Heart left ventricle (tissue), 13 donors: Measurements from ENCODE around the gene BRME1.

Experiments
- POLR2A ChIP-seq, 2 donors: fragments of 450-650 bp; IDR thresholded peaks; one replicate each; pipeline ENCODE4 v1.6.1; 2017; ENCODE audit warnings: antibody characterized with exemption in 2 of 2, mild to moderate bottlenecking in 2 of 2, moderate library complexity in 2 of 2
- TF ChIP-seq, protein P1 (sequence below), 12 donors: fragments of 200-600 bp; sonication (generic) in 4 of 12; IDR thresholded peaks; one replicate each; pipeline versions ENCODE4 v1.5.0 to v1.8.0; 2018 to 2022; ENCODE audit warnings: antibody characterized with exemption in 12 of 12, mild to moderate bottlenecking in 5 of 12
- donor health status: ischemic (EF 13 %, LVEDD 7.1; RV severe dilation, severe dysfunction).
- donor health status: DM: no; HTN: yes; CAD: no.
- donor health status: DM: no; HTN: no; CAD: no.
- donor health status: ischemic (EF 25% LVEDD 6.9; RV normal size, moderate dysfunction).
- donor health status: ischemic (EF 25% LVEDD 5.7; RV mildly dilated, moderate dysfunction).
- donor health status: ischemic (EF 35%, LVEDD 5.7; RV mildly dilated, moderate dysfunction).
- donor health status: nonischemic (EF 11% LVEDD 7.7; RV severe dilation, severe dysfunction).
- donor health status: DM: yes; HTN: yes; CAD: no.
- donor health status: PGD.
- donor health status: ischemic (EF 29% LVEDD 5.4; RV normal size, mild dysfunction).
- donor health status: nonischemic (EF 23%, LVEDD 6.1; RV moderate dilation, normal function).

GRCh38 chr19:13902993-13903555, 2.8 kb downstream of the BRME1 start:
- TF ChIP-seq, protein P1, sequence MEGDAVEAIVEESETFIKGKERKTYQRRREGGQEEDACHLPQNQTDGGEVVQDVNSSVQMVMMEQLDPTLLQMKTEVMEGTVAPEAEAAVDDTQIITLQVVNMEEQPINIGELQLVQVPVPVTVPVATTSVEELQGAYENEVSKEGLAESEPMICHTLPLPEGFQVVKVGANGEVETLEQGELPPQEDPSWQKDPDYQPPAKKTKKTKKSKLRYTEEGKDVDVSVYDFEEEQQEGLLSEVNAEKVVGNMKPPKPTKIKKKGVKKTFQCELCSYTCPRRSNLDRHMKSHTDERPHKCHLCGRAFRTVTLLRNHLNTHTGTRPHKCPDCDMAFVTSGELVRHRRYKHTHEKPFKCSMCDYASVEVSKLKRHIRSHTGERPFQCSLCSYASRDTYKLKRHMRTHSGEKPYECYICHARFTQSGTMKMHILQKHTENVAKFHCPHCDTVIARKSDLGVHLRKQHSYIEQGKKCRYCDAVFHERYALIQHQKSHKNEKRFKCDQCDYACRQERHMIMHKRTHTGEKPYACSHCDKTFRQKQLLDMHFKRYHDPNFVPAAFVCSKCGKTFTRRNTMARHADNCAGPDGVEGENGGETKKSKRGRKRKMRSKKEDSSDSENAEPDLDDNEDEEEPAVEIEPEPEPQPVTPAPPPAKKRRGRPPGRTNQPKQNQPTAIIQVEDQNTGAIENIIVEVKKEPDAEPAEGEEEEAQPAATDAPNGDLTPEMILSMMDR (IDR thresholded peaks at IDR 0.05) = peak in 9 of 12 donors; percentile 6 to 48 (median 18)
- no peak for TF ChIP-seq POLR2A (IDR thresholded peaks at IDR 0.05)
